ENCODE data around the gene IFT52.

DNA sequence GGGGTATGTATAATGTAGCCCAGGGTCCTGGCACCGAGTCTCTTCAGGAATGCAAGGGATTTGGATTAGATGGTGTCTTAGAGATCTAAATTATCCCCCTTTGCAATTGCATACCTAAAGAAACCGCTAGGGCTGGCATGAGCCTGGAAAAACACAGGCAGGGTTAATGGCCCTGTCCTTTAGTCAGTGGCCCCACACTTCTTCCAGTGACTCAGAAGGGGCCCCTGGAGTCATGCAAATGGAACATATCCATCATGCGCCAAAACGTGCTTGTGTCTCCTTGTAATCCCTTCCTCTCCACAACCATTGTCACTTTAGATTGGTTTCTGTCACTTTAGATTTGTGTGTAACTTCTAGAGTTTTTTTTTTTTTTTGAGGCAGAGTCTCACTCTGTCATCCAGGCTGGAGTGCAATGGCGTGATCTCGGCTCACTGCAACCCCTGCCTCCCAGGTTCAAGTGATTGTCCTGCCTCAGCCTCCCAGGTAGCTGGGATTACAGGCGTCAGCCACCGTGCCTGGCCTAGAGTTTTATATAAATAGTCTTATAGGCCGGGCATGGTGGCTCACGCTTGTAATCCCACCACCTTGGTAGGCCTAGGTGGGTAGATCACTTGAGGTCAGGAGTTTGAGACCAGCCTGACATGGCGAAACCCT, 67.5 kb downstream of the IFT52 start:
- TF ChIP-seq CTCF (IDR thresholded peaks at IDR 0.05): no peak
- TF ChIP-seq EP300 (IDR thresholded peaks at IDR 0.05): no peak
- TF ChIP-seq POLR2AphosphoS5 (IDR thresholded peaks at IDR 0.05): no peak
- no peak for TF ChIP-seq POLR2A (IDR thresholded peaks at IDR 0.05)
